GM18517 (cell line): Measurements from ENCODE around the gene MUC5B.
"Not testable (repeated sequence)": the region's sequence is repeated elsewhere in the genome, so short reads cannot be mapped to it uniquely, and the experiment has no call there.

Experiments
- ATAC-seq: cut with Tn5 transposase; IDR thresholded peaks from one replicate; pipeline ENCODE4 v1.9.1; 2021; ENCODE audit warnings: mild to moderate bottlenecking, moderate library complexity; ENCODE audit not compliant: unreplicated experiment

MUC5B gene

GRCh38 chr11:1261241-1262071 is 38.6 kb downstream of the MUC5B start:
- ATAC-seq, result no peak

- ATAC-seq, result peak; percentile 61
Measured at GRCh38 chr11:1262172-1263006, 39.5 kb downstream of the MUC5B start.

GRCh38 chr11:1263010-1263409 is 40.1 kb downstream of the MUC5B start:
- no peak for ATAC-seq

GRCh38 chr11:1264444-1264843 is 41.6 kb downstream of the MUC5B start:
- not testable (repeated sequence) for ATAC-seq

- not testable (repeated sequence) for ATAC-seq
Measured at GRCh38 chr11:1265480-1265879, 42.6 kb downstream of the MUC5B start.

GRCh38 chr11:1266976-1267375 is 44.1 kb downstream of the MUC5B start:
- not testable (repeated sequence) for ATAC-seq

GRCh38 chr11:1267441-1268100 is 44.7 kb downstream of the MUC5B start:
- no peak for ATAC-seq

GRCh38 chr11:1269957-1270356 is 47.1 kb downstream of the MUC5B start:
- ATAC-seq, result no peak

- no peak for ATAC-seq
Measured at GRCh38 chr11:1270476-1270875, 47.6 kb downstream of the MUC5B start.

GRCh38 chr11:1271002-1271401 is 48.1 kb downstream of the MUC5B start:
- ATAC-seq, result no peak

- no peak for ATAC-seq
Measured at GRCh38 chr11:1271406-1271805, 48.5 kb downstream of the MUC5B start.

- no peak for ATAC-seq
Measured at GRCh38 chr11:1271927-1272326, 49.1 kb downstream of the MUC5B start.

GRCh38 chr11:1272531-1272930 is 49.7 kb downstream of the MUC5B start:
- ATAC-seq, result no peak

GRCh38 chr11:1274501-1274900 is 51.6 kb downstream of the MUC5B start:
- ATAC-seq, result no peak

- no peak for ATAC-seq
Measured at GRCh38 chr11:1275021-1275420, 52.2 kb downstream of the MUC5B start.

- ATAC-seq, result no peak
Measured at GRCh38 chr11:1276041-1276790, 53.4 kb downstream of the MUC5B start.

GRCh38 chr11:1276866-1277615 is 54.2 kb downstream of the MUC5B start:
- no peak for ATAC-seq

GRCh38 chr11:1277936-1278512 is 55.2 kb downstream of the MUC5B start:
- no peak for ATAC-seq

GRCh38 chr11:1278766-1279673 is 56.2 kb downstream of the MUC5B start:
- no peak for ATAC-seq
